IMR-90 (cell line): ENCODE results near the gene ZNF467.

Experiments used
- BHLHE40 ChIP-seq: fragments of 150-350 bp; IDR thresholded peaks from 2 replicates; pipeline ENCODE4 v1.6.1; 2016; ENCODE audit warnings: mild to moderate bottlenecking, low read depth, low read length
- CEBPB ChIP-seq: IDR thresholded peaks from 2 replicates; pipeline ENCODE4 v1.6.1; 2012; ENCODE audit warnings: low read depth, low read length, improper control_type of control experiment
- CTCF ChIP-seq: conservative IDR thresholded peaks from 2 replicates; pipeline ENCODE4 v1.5.1; 2012; ENCODE audit warnings: mild to moderate bottlenecking, low read depth, low read length, improper control_type of control experiment
- FOS ChIP-seq: fragments of 150-350 bp; IDR thresholded peaks from 2 replicates; pipeline ENCODE4 v1.6.1; 2016; ENCODE audit warnings: low read depth, low read length
- MAFK ChIP-seq: IDR thresholded peaks from 2 replicates; pipeline ENCODE4 v1.6.1; 2012; ENCODE audit warnings: low read depth, low read length, improper control_type of control experiment
- MAZ ChIP-seq: IDR thresholded peaks from 2 replicates; pipeline ENCODE4 v1.6.1; 2012; ENCODE audit warnings: low read depth, mild to moderate bottlenecking, low read length, improper control_type of control experiment, moderate library complexity, borderline replicate concordance
- NFE2L2 ChIP-seq: fragments of 150-350 bp; IDR thresholded peaks from 2 replicates; pipeline ENCODE4 v1.6.1; 2016; ENCODE audit warnings: low read depth, mild to moderate bottlenecking, low read length
- POLR2A ChIP-seq: IDR thresholded peaks from 2 replicates; pipeline ENCODE4 v1.6.1; 2012; ENCODE audit warnings: mild to moderate bottlenecking, low read depth, low read length
- RAD21 ChIP-seq: IDR thresholded peaks from 2 replicates; pipeline ENCODE4 v1.6.1; 2012; ENCODE audit warnings: low read length, improper control_type of control experiment
- RFX5 ChIP-seq: IDR thresholded peaks from 2 replicates; pipeline ENCODE4 v1.8.0; 2012; ENCODE audit warnings: low read depth, mild to moderate bottlenecking, low read length, moderate library complexity
- USF2 ChIP-seq: fragments of 150-350 bp; IDR thresholded peaks from 2 replicates; pipeline ENCODE4 v1.6.1; 2017; ENCODE audit warnings: mild to moderate bottlenecking, antibody characterized with exemption, low read length, low read depth

GRCh38 chr7:149780056-149780455 is 6.7 kb upstream of the ZNF467 start:
- TF ChIP-seq CTCF (no peak), RAD21 (no peak), FOS (no peak), POLR2A (no peak), RFX5 (no peak), MAZ (no peak), NFE2L2 (no peak), USF2 (no peak), BHLHE40 (no peak), MAFK (no peak), CEBPB (no peak)
